OCI-LY7 (cell line): ENCODE results near the gene ENOX1. TPM values are rescaled to one million over a fixed set of nuclear protein-coding genes. Genes with fewer than 3 reads are reported as not detected.

Experiments used
- BruUV-seq: library from RNA; stranded (reverse); fragments of 400-500 nt; replicated peaks from 2 replicates; lab custom pipeline; 2021; lab: Mats Ljungman, UMichigan
- CTCF ChIA-PET: fragments of 300-600 bp; sonication (Branson Sonifier 250); formaldehyde crosslinking; loops from one replicate; lab custom pipeline; 2022; ENCODE audit warnings: antibody characterized with exemption; ENCODE audit not compliant: unreplicated experiment; lab: Charles Lee
- POLR2A ChIA-PET: fragments of 300-600 bp; sonication (Branson Sonifier 250); formaldehyde crosslinking; loops from one replicate; lab custom pipeline; 2022; ENCODE audit warnings: antibody characterized with exemption; lab: Charles Lee
- DNase-seq: peaks from one replicate; pipeline ENCODE4 v3.0.0-alpha.2; 2015; ENCODE audit warnings: low spot score
- H2AFZ ChIP-seq: fragments of 200-600 bp; sonication (generic), shearing (Covaris generic); 2 replicates; pipeline ENCODE4 v1.6.1; 2014; ENCODE audit warnings: mild to moderate bottlenecking, antibody characterized with exemption, low read length, moderate library complexity
- H3K27ac ChIP-seq: fragments of 200-600 bp; sonication (generic); 2 replicates; pipeline ENCODE4 v1.5.1; 2014; ENCODE audit warnings: mixed run types, low read depth, mild to moderate bottlenecking, moderate library complexity, low read length, inconsistent platforms; ENCODE audit not compliant: poor library complexity, severe bottlenecking
- H3K36me3 ChIP-seq: fragments of 200-600 bp; sonication (generic); 2 replicates; pipeline ENCODE4 v1.6.1; 2014; ENCODE audit warnings: mild to moderate bottlenecking, antibody characterized with exemption, low read length, moderate library complexity, mixed read lengths; ENCODE audit not compliant: insufficient read depth
- H3K4me1 ChIP-seq: fragments of 200-600 bp; sonication (generic); 2 replicates; pipeline ENCODE4 v1.5.1; 2014; ENCODE audit warnings: mild to moderate bottlenecking, low read length; ENCODE audit not compliant: insufficient read depth, poor library complexity, severe bottlenecking
- H3K4me2 ChIP-seq: fragments of 200-600 bp; sonication (generic); 2 replicates; pipeline ENCODE4 v1.6.1; 2014; ENCODE audit warnings: mild to moderate bottlenecking, low read length
- H3K4me3 ChIP-seq: fragments of 200-600 bp; sonication (generic); 2 replicates; pipeline ENCODE4 v1.5.1; 2014; ENCODE audit warnings: mild to moderate bottlenecking, low read depth, low read length; ENCODE audit not compliant: poor library complexity, severe bottlenecking
- H3K79me2 ChIP-seq: fragments of 200-600 bp; sonication (generic); 2 replicates; pipeline ENCODE4 v1.6.1; 2016; ENCODE audit warnings: low read depth, mild to moderate bottlenecking, low read length, moderate library complexity, mixed read lengths; ENCODE audit not compliant: insufficient read depth
- H3K9me2 ChIP-seq: fragments of 200-600 bp; sonication (generic); 2 replicates; pipeline ENCODE4 v1.6.1; 2016; ENCODE audit warnings: mild to moderate bottlenecking, low read length, mixed read lengths; ENCODE audit not compliant: insufficient read depth
- H3K9me3 ChIP-seq: fragments of 200-600 bp; sonication (generic); 2 replicates; pipeline ENCODE4 v1.6.1; 2014; ENCODE audit warnings: mild to moderate bottlenecking, mixed run types, low read length, mixed read lengths
- H4K20me1 ChIP-seq: fragments of 200-600 bp; sonication (generic); 2 replicates; pipeline ENCODE4 v1.6.1; 2014; ENCODE audit warnings: mild to moderate bottlenecking, antibody characterized with exemption, low read length, moderate library complexity, mixed read lengths; ENCODE audit not compliant: insufficient read depth
- EZH2phosphoT487 ChIP-seq: fragments of 200-600 bp; sonication (generic); IDR thresholded peaks from 2 replicates; pipeline ENCODE4 v1.6.1; 2018; ENCODE audit warnings: low read depth, borderline replicate concordance, mild to moderate bottlenecking, mixed run types, antibody characterized with exemption, low read length, moderate library complexity, mixed read lengths
- intact Hi-C: fragments of 100-400 bp; cut with micrococcal nuclease; formaldehyde crosslinking; loops from one replicate; pipeline ENCODE4 v1.10.0; 2022; ENCODE audit not compliant: unreplicated experiment
- total RNA-seq, 2 experiments: library from RNA; depleted of rRNA in 1 of 2; stranded (reverse); fragments of >200 nt in 1 of 2; shearing (Covaris generic) in 1 of 2; gene quantifications; 2 replicates each; pipeline ENCODE4 v1.2.3, GENCODE V29; 2014 to 2022
- TF ChIP-seq, protein P1 (sequence below): fragments of 200-600 bp; sonication (generic); conservative IDR thresholded peaks from 2 replicates; pipeline ENCODE4 v1.5.1; 2014; ENCODE audit warnings: mild to moderate bottlenecking, antibody characterized with exemption, low read length, moderate library complexity, mixed read lengths

ENOX1 gene
- total RNA-seq, 2 experiments from 2014 or later, result 0.03 TPM; not detected in 1

DNA sequence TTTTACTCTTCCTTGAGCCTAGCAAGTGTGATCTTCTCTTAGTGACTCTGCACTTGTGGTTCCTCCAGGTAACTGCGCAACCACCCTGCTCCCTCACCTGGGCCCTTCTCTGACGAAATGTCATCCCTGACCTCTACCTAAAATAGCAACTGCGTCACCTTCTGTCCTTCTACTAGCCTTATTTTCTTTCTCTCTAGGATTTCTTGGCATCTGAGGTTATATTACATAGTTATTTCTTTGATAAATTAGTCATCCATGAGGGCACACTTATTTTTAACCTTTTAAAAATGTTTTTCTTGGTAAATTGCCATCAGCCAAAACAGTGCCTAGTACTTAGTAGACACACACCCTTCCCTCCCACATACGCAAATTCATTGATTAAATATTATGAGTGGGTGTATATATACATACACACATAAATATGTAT is 355.5 kb downstream of the ENOX1 start:
- H3K4me3 ChIP-seq, result no peak overlapping the region
- no peaks in the 10 kb centered on the region for H3K9me3 ChIP-seq
- TF ChIP-seq, protein P1, sequence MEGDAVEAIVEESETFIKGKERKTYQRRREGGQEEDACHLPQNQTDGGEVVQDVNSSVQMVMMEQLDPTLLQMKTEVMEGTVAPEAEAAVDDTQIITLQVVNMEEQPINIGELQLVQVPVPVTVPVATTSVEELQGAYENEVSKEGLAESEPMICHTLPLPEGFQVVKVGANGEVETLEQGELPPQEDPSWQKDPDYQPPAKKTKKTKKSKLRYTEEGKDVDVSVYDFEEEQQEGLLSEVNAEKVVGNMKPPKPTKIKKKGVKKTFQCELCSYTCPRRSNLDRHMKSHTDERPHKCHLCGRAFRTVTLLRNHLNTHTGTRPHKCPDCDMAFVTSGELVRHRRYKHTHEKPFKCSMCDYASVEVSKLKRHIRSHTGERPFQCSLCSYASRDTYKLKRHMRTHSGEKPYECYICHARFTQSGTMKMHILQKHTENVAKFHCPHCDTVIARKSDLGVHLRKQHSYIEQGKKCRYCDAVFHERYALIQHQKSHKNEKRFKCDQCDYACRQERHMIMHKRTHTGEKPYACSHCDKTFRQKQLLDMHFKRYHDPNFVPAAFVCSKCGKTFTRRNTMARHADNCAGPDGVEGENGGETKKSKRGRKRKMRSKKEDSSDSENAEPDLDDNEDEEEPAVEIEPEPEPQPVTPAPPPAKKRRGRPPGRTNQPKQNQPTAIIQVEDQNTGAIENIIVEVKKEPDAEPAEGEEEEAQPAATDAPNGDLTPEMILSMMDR, result no peak
- no peak for TF ChIP-seq EZH2phosphoT487
- no peaks in the 10 kb centered on the region for H3K4me1 ChIP-seq
- no peak overlapping the region for H3K27ac ChIP-seq
- intact Hi-C loops, result no loop called here
- BruUV-seq, result no TSS peak
- POLR2A ChIA-PET, result interaction anchor here (0.6 kb wide), 1 partner anchor 255 kb away, joined by 4 read pairs; no protein-coding TSS in a partner anchor
- H3K79me2 ChIP-seq, result no peaks in the 10 kb centered on the region
- CTCF ChIA-PET, result no interaction called here
- no peaks in the 10 kb centered on the region for H4K20me1 ChIP-seq
- no peak for DNase-seq
- H2AFZ ChIP-seq, result no peak overlapping the region
- no peaks in the 10 kb centered on the region for H3K9me2 ChIP-seq
- no peak overlapping the region for H3K4me2 ChIP-seq
- no peaks in the 10 kb centered on the region for H3K36me3 ChIP-seq

DNA sequence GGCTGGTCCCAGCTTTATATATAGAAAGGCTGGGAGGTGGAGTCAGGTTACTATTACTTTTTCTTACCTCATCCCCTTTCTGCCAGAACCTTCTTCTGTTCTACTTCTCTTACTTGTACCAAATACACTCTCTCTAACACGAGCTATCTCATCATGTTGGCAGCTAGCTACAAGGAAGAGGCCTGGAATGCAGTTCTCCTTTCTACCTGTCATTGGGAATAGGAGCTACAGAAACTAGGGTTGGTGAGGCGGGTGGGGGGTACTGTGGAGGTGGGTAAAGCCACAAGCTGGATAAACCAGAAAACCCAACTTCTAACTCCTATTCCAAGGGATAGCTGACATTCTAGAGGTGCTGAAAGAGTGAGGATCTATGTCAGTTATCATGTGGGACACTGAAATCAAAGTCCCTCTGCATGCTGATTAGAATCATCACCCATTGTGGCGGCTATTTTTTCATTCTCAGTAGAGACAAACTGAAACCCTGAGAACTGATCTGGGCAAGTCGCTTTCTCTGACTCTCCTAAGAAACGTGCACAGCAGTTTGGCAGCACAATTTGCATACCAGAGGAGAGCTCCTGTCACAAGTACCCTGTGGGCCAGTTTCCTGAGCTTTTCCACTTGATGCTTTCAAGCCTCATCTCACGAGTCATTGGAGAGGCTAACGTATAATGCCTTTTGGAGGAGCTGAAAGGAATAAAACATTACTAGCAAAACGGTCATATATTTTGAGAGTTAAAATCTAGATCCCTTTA is 358.1 kb downstream of the ENOX1 start:
- intact Hi-C loops, result no loop called here
- ChIA-PET POLR2A (interaction anchor here (0.6 kb wide), 1 partner anchor 108 kb away, joined by 3 read pairs; no protein-coding TSS in a partner anchor), CTCF (no interaction called here)
- Histone ChIP-seq H3K4me3 (no peak overlapping the region), H2AFZ (no peak overlapping the region), H3K36me3 (no peaks in the 10 kb centered on the region), H4K20me1 (no peaks in the 10 kb centered on the region), H3K4me2 (no peak overlapping the region), H3K79me2 (no peaks in the 10 kb centered on the region), H3K27ac (no peak overlapping the region), H3K9me3 (no peaks in the 10 kb centered on the region), H3K9me2 (no peaks in the 10 kb centered on the region), H3K4me1 (no peaks in the 10 kb centered on the region)
- no peak for DNase-seq
- TF ChIP-seq, protein P1, result no peak
- TF ChIP-seq EZH2phosphoT487, result no peak
- no TSS peak for BruUV-seq

DNA sequence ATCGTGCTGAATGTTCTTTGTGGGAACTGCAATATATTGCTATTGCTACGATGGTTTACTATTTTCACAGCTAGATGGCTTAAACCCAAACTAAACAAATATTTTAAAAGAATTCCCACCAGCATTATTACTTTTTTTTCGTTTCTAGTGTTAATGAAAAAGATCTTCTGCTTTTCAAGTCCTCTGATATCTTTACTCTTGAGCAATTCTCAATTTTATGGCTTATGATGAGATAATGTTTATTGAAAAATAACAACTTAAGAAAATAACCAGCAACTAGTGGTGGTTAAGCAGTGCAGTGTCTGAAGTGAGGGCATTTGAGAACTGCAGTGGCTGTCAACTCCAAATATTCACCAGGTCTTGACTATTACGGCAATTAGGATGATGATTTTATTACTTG is 360.4 kb downstream of the ENOX1 start:
- Histone ChIP-seq H3K4me2 (no peak overlapping the region), H3K4me1 (no peaks in the 10 kb centered on the region), H3K79me2 (no peaks in the 10 kb centered on the region), H2AFZ (no peak overlapping the region), H3K9me2 (no peaks in the 10 kb centered on the region), H3K4me3 (no peak overlapping the region), H3K9me3 (no peaks in the 10 kb centered on the region), H3K27ac (no peak overlapping the region), H3K36me3 (no peaks in the 10 kb centered on the region), H4K20me1 (no peaks in the 10 kb centered on the region)
- intact Hi-C loops, result no loop called here
- CTCF ChIA-PET, result no interaction called here
- no peak for TF ChIP-seq EZH2phosphoT487
- TF ChIP-seq, protein P1, result no peak
- no TSS peak for BruUV-seq
- no peak for DNase-seq
- POLR2A ChIA-PET, result no interaction called here
